HepG2 (cell line): ENCODE results near the gene PANK2. TPM values are rescaled to one million over a fixed set of nuclear protein-coding genes. Genes with fewer than 3 reads are reported as not detected.

Experiments used
- AKAP8 ChIP-seq: sonication (generic); formaldehyde crosslinking; IDR thresholded peaks from 2 replicates; pipeline ENCODE4 v1.5.1; 2020; ENCODE audit warnings: mild to moderate bottlenecking, missing genetic modification reagents
- GRHL1 ChIP-seq: sonication (generic); formaldehyde crosslinking; conservative IDR thresholded peaks from 2 replicates; pipeline ENCODE4 v1.8.0; 2022; ENCODE audit warnings: missing genetic modification reagents
- HMG20B ChIP-seq: conservative IDR thresholded peaks from 2 replicates; pipeline ENCODE4 v1.6.1; 2016; ENCODE audit warnings: missing genetic modification reagents, missing compliant biosample characterization
- MYNN ChIP-seq: sonication (generic); formaldehyde crosslinking; IDR thresholded peaks from 2 replicates; pipeline ENCODE4 v1.4.0; 2020; ENCODE audit warnings: mild to moderate bottlenecking, low read depth, missing genetic modification reagents
- PATZ1 ChIP-seq: sonication (generic); formaldehyde crosslinking; IDR thresholded peaks from 2 replicates; pipeline ENCODE4 v1.4.0; 2020; ENCODE audit warnings: missing genetic modification reagents
- POLR2A ChIP-seq, 2 experiments: IDR thresholded peaks; 2 replicates each; pipeline ENCODE4 v1.6.1; 2011; ENCODE audit warnings: low read depth in 2 of 2, low read length in 2 of 2, mild to moderate bottlenecking in 1 of 2, moderate library complexity in 1 of 2; ENCODE audit not compliant: insufficient read depth in 1 of 2
- SIN3A ChIP-seq: IDR thresholded peaks from 2 replicates; pipeline ENCODE4 v1.6.1; 2011; ENCODE audit warnings: low read depth, mild to moderate bottlenecking, control low read depth, low read length, borderline replicate concordance
- SP1 ChIP-seq, 2 experiments: fragments of 450-650 bp in 1 of 2; sonication (generic) in 1 of 2; formaldehyde crosslinking in 1 of 2; IDR thresholded peaks; 2 replicates each; pipeline versions ENCODE4 v1.4.0 to v1.6.1; 2016 to 2020; ENCODE audit warnings: missing genetic modification reagents in 1 of 2
- ZNF558 ChIP-seq: sonication (generic); formaldehyde crosslinking; IDR thresholded peaks from 2 replicates; pipeline ENCODE4 v1.9.0; 2022; ENCODE audit warnings: mild to moderate bottlenecking, missing genetic modification reagents, borderline replicate concordance
- ZNF562 ChIP-seq: sonication (generic); formaldehyde crosslinking; IDR thresholded peaks from 2 replicates; pipeline ENCODE4 v1.8.0; 2022; ENCODE audit warnings: missing genetic modification reagents, borderline replicate concordance
- ZNF577 ChIP-seq: sonication (generic); formaldehyde crosslinking; IDR thresholded peaks from 2 replicates; pipeline ENCODE4 v1.4.0; 2020; ENCODE audit warnings: mild to moderate bottlenecking, low read depth, missing genetic modification reagents, borderline replicate concordance
- ZNF891 ChIP-seq: sonication (generic); formaldehyde crosslinking; IDR thresholded peaks from 2 replicates; pipeline ENCODE4 v1.5.0; 2020; ENCODE audit warnings: mild to moderate bottlenecking, missing genetic modification reagents
- polyA plus RNA-seq, 8 experiments: library from polyadenylated mRNA; depleted of rRNA in 3 of 8; stranded (reverse) in 7 of 8; unstranded in 1 of 8; fragments of >200 nt; fragmentation: Illumina TruSeq in 4 of 8; extraction: Trizol in 4 of 8; gene quantifications; 2 replicates each; pipeline versions ENCODE4 v1.2.1 to v1.2.3, GENCODE V29; 2011 to 2016; ENCODE audit warnings: low read depth in 4 of 8, missing spikeins in 1 of 8, mixed read lengths in 1 of 8; ENCODE audit not compliant: insufficient read depth in 1 of 8
- total RNA-seq, 5 experiments: library from RNA; depleted of rRNA; stranded (reverse); fragments of >200 nt; fragmentation: Illumina TruSeq; extraction: Trizol; gene quantifications; 2 replicates each; pipeline ENCODE4 v1.2.3, GENCODE V29; 2016; ENCODE audit warnings: low read depth in 1 of 5
- TF ChIP-seq, protein P1 (sequence below): sonication (generic); formaldehyde crosslinking; IDR thresholded peaks from 2 replicates; pipeline ENCODE4 v1.4.0; 2020; ENCODE audit warnings: missing genetic modification reagents
- TF ChIP-seq, protein P2 (sequence below): sonication (generic); formaldehyde crosslinking; IDR thresholded peaks from 2 replicates; pipeline ENCODE4 v1.5.1; 2020; ENCODE audit warnings: missing genetic modification reagents, mild to moderate bottlenecking, borderline replicate concordance
- TF ChIP-seq, protein P3 (sequence below): sonication (generic); formaldehyde crosslinking; IDR thresholded peaks from 2 replicates; pipeline ENCODE4 v1.4.0; 2020; ENCODE audit warnings: missing genetic modification reagents, borderline replicate concordance

Gene PANK2
- total and polyA plus RNA-seq, 2 of the 13 experiments (the other 11 are each of a cell fraction or from before 2014, with no cell fraction given): 39.2 to 123 TPM

GRCh38 chr20:3848565-3848964, 40.6 kb upstream of the PANK2 start (continued):
- TF ChIP-seq ZNF891 (CRISPR knock-in tag) (no peak), ZNF558 (CRISPR knock-in tag) (no peak), GRHL1 (no peak), SIN3A (no peak), MYNN (CRISPR knock-in tag) (no peak), SP1 (IDR thresholded peaks at IDR 0.05) (no peak), SP1 (CRISPR knock-in tag; IDR thresholded peaks at IDR 0.05) (no peak), HMG20B (CRISPR knock-in tag) (no peak), AKAP8 (CRISPR knock-in tag) (0 out of 2 replicates have a peak, but pooled peaks have one; percentile 42), PATZ1 (CRISPR knock-in tag) (no peak), POLR2A (IDR thresholded peaks at IDR 0.05; ENCODE audit: insufficient read depth in 1 of 2, low read depth in 2 of 2, low read length in 2 of 2) (peak in 1 of 2 experiments; percentile 16; a peak in 2 of 4 replicates), ZNF562 (CRISPR knock-in tag) (no peak), ZNF577 (no peak)
- TF ChIP-seq, protein P1, sequence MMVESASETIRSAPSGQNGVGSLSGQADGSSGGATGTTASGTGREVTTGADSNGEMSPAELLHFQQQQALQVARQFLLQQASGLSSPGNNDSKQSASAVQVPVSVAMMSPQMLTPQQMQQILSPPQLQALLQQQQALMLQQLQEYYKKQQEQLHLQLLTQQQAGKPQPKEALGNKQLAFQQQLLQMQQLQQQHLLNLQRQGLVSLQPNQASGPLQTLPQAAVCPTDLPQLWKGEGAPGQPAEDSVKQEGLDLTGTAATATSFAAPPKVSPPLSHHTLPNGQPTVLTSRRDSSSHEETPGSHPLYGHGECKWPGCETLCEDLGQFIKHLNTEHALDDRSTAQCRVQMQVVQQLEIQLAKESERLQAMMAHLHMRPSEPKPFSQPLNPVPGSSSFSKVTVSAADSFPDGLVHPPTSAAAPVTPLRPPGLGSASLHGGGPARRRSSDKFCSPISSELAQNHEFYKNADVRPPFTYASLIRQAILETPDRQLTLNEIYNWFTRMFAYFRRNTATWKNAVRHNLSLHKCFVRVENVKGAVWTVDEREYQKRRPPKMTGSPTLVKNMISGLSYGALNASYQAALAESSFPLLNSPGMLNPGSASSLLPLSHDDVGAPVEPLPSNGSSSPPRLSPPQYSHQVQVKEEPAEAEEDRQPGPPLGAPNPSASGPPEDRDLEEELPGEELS (CRISPR knock-in tag): no peak
- TF ChIP-seq, protein P2, sequence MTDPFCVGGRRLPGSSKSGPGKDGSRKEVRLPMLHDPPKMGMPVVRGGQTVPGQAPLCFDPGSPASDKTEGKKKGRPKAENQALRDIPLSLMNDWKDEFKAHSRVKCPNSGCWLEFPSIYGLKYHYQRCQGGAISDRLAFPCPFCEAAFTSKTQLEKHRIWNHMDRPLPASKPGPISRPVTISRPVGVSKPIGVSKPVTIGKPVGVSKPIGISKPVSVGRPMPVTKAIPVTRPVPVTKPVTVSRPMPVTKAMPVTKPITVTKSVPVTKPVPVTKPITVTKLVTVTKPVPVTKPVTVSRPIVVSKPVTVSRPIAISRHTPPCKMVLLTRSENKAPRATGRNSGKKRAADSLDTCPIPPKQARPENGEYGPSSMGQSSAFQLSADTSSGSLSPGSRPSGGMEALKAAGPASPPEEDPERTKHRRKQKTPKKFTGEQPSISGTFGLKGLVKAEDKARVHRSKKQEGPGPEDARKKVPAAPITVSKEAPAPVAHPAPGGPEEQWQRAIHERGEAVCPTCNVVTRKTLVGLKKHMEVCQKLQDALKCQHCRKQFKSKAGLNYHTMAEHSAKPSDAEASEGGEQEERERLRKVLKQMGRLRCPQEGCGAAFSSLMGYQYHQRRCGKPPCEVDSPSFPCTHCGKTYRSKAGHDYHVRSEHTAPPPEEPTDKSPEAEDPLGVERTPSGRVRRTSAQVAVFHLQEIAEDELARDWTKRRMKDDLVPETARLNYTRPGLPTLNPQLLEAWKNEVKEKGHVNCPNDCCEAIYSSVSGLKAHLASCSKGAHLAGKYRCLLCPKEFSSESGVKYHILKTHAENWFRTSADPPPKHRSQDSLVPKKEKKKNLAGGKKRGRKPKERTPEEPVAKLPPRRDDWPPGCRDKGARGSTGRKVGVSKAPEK (CRISPR knock-in tag): no peak
- TF ChIP-seq, protein P3, sequence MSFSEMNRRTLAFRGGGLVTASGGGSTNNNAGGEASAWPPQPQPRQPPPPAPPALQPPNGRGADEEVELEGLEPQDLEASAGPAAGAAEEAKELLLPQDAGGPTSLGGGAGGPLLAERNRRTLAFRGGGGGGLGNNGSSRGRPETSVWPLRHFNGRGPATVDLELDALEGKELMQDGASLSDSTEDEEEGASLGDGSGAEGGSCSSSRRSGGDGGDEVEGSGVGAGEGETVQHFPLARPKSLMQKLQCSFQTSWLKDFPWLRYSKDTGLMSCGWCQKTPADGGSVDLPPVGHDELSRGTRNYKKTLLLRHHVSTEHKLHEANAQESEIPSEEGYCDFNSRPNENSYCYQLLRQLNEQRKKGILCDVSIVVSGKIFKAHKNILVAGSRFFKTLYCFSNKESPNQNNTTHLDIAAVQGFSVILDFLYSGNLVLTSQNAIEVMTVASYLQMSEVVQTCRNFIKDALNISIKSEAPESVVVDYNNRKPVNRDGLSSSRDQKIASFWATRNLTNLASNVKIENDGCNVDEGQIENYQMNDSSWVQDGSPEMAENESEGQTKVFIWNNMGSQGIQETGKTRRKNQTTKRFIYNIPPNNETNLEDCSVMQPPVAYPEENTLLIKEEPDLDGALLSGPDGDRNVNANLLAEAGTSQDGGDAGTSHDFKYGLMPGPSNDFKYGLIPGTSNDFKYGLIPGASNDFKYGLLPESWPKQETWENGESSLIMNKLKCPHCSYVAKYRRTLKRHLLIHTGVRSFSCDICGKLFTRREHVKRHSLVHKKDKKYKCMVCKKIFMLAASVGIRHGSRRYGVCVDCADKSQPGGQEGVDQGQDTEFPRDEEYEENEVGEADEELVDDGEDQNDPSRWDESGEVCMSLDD (CRISPR knock-in tag): no peak
